Measurements from ENCODE around the gene NOP14. TPM values are rescaled to one million over a fixed set of nuclear protein-coding genes. Genes with fewer than 3 reads are reported as not detected.

NOP14 gene
- total and polyA plus RNA-seq, 3 donors from 2014 or later: 15.0 to 25.4 (median 17.4) TPM

GRCh38 chr4:2944586-2945526 is 18.4 kb downstream of the NOP14 start:
- Histone ChIP-seq H3K27me3 (no peaks in the 10 kb centered on the region), H3K27ac (peak overlapping the region in 1 of 2 donors; percentile 7), H3K36me3 (ENCODE audit: low read depth, missing control alignments) (no peaks in the 10 kb centered on the region), H3K9me3 (no peaks in the 10 kb centered on the region), H3K4me3 (no peak overlapping the region), H3K4me1 (peaks cover 6% of the 10 kb centered on the region)
- intact Hi-C loops (cut with DNase I; ENCODE audit: low total_unique reads): no loop called here
- no peak for DNase-seq
- TF ChIP-seq POLR2A (IDR thresholded peaks at IDR 0.05) (no peak), CTCF (IDR thresholded peaks at IDR 0.05) (no peak)
- WGBS, 2 donors: 65 to 82% methylated on average over 29 to 30 of the region's 30 CpGs

- no peaks in the 10 kb centered on the region for H3K36me3 ChIP-seq (ENCODE audit: low read depth, missing control alignments)
- peaks cover 6% of the 10 kb centered on the region for H3K4me1 ChIP-seq
- intact Hi-C loops (cut with DNase I; ENCODE audit: low total_unique reads): no loop called here
- 90 to 93% methylated on average over 11 of the region's 11 CpGs for WGBS, 2 donors
- no peak overlapping the region for H3K4me3 ChIP-seq
- H3K27me3 ChIP-seq: no peaks in the 10 kb centered on the region
- DNase-seq: no peak
- no peak overlapping the region for H3K27ac ChIP-seq
- TF ChIP-seq POLR2A (IDR thresholded peaks at IDR 0.05): no peak
- TF ChIP-seq CTCF (IDR thresholded peaks at IDR 0.05): no peak
- H3K9me3 ChIP-seq: no peaks in the 10 kb centered on the region
These were observed 19.1 kb downstream of the NOP14 start for GRCh38 chr4:2944091-2944482.

- intact Hi-C loops (cut with DNase I; ENCODE audit: low total_unique reads): no loop called here
- no peak for DNase-seq
- no peaks in the 10 kb centered on the region for H3K9me3 ChIP-seq
- no peak overlapping the region for H3K27ac ChIP-seq
- TF ChIP-seq POLR2A (IDR thresholded peaks at IDR 0.05) (no peak), CTCF (IDR thresholded peaks at IDR 0.05) (no peak)
- peaks cover 6% of the 10 kb centered on the region for H3K4me1 ChIP-seq
- H3K36me3 ChIP-seq (ENCODE audit: low read depth, missing control alignments): no peaks in the 10 kb centered on the region
- no peaks in the 10 kb centered on the region for H3K27me3 ChIP-seq
- H3K4me3 ChIP-seq: no peak overlapping the region
- 95 to 96% methylated on average over 20 of the region's 20 CpGs for WGBS, 2 donors
These were observed 19.7 kb downstream of the NOP14 start for GRCh38 chr4:2943364-2944090.

- DNase-seq: no peak
- WGBS, 2 donors: 83 to 86% methylated on average over 19 to 31 of the region's 31 CpGs
- Histone ChIP-seq H3K4me3 (no peak overlapping the region), H3K9me3 (no peaks in the 10 kb centered on the region), H3K4me1 (peaks cover 6% of the 10 kb centered on the region), H3K36me3 (ENCODE audit: low read depth, missing control alignments) (no peaks in the 10 kb centered on the region), H3K27ac (no peak overlapping the region), H3K27me3 (no peaks in the 10 kb centered on the region)
- no peak for TF ChIP-seq POLR2A (IDR thresholded peaks at IDR 0.05)
- TF ChIP-seq CTCF (IDR thresholded peaks at IDR 0.05): no peak
- intact Hi-C loops (cut with DNase I; ENCODE audit: low total_unique reads): no loop called here
These were observed 20.5 kb downstream of the NOP14 start for GRCh38 chr4:2942532-2943363.

All from testis (tissue), 3 donors.